ENCODE measurements around the gene BIN1.

BIN1 gene

GRCh38 chr2:127024769-127025358 is 82.1 kb downstream of the BIN1 start:
- DNase-seq (ENCODE audit: low read depth in 2 of 2) = no peak

- DNase-seq (ENCODE audit: low read depth in 2 of 2) = no peak
Observed at GRCh38 chr2:127023504-127023903, 83.5 kb downstream of the BIN1 start.

DNA sequence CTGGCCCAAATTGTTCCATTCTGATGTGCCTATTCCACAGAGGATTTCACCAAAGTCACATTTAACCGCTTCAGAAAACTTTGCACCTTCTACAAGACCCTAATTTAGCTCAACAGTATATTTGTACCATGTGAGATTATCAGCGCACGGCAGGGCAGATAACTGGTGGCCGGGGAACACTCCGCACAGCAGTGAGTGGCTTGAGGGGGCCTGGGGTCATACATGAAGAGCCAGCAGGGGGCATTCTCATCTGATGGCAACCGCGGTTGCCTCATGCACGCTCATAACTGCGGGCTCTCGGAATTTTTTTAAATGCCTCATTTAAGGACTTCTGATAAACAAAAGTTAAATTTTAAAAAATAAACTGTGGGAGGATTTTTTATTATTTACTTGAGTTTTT is 84.1 kb downstream of the BIN1 start:
- no peak for DNase-seq (ENCODE audit: low read depth in 2 of 2)

- no peak for DNase-seq (ENCODE audit: low read depth in 2 of 2)
Observed at GRCh38 chr2:127020536-127020935, 86.4 kb downstream of the BIN1 start.

- no peak for DNase-seq (ENCODE audit: low read depth in 2 of 2)
Observed at GRCh38 chr2:127017548-127017947, 89.4 kb downstream of the BIN1 start.

DNA sequence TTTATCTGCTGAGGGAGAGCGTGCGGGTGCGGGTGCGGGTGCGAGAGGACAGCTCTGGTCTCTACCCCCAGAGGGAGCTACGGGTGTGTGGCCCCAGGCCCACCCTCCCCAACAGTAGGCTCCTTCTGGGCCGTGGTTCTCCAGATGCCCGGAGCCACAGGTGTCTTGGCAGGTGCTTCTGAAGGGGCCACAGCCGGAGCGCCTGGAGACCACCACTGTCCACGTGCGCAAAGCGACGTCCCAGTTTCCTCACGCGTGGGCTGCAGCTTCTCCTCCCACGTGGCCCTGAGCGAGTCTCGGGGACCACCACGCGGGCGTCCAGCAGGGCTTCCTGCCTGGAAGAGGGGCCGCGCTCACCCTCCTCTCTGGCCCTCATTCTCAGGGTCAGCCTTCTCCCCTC is 90.6 kb downstream of the BIN1 start:
- DNase-seq (ENCODE audit: low read depth in 2 of 2) = no peak

GRCh38 chr2:127015106-127015910 is 91.6 kb downstream of the BIN1 start:
- no peak for DNase-seq (ENCODE audit: low read depth in 2 of 2)

- DNase-seq (ENCODE audit: low read depth in 2 of 2) = no peak
Observed at GRCh38 chr2:127014630-127015029, 92.3 kb downstream of the BIN1 start.

- no peak for DNase-seq (ENCODE audit: low read depth in 2 of 2)
Observed at GRCh38 chr2:127014224-127014623, 92.7 kb downstream of the BIN1 start.

DNA sequence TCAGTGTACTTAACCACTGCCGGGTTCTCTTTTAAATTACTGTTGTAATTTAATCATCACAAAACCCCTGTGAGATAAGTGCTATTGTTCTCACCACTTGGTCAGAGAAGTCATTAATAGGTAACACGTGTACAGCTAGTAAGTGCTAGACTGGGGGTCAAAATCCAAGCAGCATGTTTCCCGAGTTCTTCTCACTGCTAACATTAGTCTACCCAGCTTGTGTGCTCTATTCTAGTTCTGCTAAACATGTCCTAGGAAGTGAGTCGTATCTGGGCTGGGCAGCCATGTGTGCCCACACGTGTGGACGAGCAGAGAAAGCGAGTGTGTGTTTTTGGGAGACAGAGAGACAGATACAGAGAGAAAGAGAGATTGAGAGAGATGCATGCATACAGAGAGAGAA is 94.1 kb downstream of the BIN1 start:
- DNase-seq (ENCODE audit: low read depth in 2 of 2) = no peak

GRCh38 chr2:127012215-127012614 is 94.7 kb downstream of the BIN1 start:
- DNase-seq (ENCODE audit: low read depth in 2 of 2) = no peak

DNA sequence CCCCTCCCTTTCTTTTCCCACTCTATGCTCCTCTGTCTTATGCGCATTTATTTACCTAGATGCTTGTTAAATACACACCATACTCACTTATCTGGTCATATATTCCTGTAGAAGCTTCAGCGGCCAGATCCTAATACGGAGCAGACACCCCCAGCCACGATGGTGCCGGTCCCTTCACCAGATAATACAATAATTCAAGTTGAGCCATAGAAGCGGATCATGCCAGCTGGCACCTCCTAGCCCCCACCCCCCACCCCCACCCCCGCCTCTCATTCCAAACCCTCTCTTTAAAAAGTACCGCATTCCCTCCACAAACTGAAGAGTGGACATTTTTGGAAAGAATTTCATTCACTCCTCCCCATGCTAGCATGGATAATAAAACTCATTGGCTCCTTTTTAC is 95.2 kb downstream of the BIN1 start:
- DNase-seq (ENCODE audit: low read depth in 2 of 2) = no peak

DNA sequence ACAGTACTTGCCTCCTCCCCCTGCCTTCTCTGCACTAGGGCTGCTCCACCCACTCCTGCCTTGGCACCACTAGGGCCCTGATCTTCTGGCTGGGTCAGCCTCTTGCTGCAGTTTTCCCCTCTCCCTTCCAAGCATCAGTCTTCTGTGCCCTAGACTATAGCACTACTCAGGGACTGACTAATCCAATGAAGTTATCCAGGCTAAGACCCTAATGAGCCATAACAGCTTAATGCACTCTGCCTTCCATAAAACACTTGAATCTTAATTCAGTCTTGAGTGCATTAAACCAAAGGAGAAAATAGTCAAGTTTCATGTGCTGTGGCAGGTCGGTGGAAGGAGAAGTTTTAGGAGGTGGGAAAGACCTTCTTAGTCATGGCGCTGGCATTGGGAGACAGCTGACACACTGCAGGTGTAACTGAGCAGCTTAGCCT is 95.7 kb downstream of the BIN1 start:
- DNase-seq (ENCODE audit: low read depth in 2 of 2) = no peak

DNA sequence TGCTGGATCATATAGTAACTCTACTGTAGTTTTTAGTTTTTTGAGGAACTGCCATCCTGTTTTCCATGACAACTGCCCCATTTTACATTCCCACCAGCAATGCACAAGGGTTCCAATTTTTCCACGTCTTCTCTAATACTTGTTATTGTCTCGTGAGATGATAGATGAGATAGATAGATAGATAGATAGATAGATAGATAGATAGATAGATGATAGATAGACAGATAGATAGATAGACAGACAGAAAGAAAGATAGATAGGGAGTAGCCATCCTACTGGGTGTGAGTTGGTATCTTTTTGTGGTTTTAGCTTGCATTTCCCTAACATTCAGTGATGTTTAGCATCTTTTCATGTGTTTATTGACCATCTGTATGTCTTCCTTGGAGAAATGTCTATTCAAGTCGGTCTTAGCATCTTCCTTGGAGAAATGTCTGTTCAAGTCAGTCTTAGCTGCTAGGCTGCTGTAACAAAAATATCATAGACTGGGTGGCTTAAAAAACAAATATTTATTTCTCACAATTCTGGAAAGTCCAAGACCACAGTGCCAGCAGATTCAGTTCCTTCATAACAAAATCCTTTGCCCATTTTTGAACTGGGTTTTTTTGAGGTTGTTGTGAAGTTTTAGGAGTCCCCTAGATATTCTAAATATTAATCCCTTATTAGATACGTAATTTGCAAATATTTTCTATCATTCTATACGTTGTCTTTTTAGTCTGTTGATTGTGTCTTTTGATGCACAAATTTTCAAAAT is 98.5 kb downstream of the BIN1 start:
- no peak for DNase-seq (ENCODE audit: low read depth in 2 of 2)

DNA sequence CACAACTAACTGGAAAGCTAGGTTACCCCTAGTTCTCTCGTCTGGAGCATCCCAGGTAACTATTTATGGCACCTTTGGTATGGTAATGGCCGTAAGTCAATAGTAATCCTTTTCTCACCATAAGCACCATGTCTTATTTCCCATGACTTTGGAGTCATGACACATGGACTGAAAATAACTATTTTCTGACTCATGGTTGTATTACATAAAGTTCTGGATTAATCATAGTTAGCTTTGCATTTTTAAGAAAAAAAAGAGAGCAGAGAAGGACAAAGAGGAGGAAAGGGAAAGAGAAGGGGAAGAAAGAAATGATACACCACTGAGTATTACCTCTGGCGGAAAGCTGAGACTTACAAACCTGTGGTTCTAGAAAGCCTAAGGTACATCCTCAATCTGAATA is 99.3 kb downstream of the BIN1 start:
- no peak for DNase-seq (ENCODE audit: low read depth in 2 of 2)

DNA sequence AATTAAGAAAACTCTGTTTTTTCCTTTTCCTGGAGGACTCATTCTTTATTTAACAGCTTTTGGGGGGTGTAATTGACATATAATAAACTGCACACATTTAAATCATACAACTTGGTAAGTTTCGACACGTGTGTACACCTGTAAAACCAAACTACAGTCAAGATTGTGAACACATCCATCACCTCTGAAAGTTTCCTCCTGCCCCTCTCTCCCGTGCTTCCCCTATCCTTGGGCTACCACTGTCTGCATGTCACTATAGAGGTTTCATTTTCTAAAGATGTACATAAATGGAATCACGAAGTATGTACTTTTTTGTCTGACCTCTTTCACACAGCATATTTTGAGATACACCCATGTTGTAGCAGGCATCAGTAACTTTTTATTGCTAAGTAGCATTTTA is 100.0 kb downstream of the BIN1 start:
- no peak for DNase-seq (ENCODE audit: low read depth in 2 of 2)

GRCh38 chr2:127004893-127005600 is 101.9 kb downstream of the BIN1 start:
- DNase-seq (ENCODE audit: low read depth in 2 of 2) = no peak

DNA sequence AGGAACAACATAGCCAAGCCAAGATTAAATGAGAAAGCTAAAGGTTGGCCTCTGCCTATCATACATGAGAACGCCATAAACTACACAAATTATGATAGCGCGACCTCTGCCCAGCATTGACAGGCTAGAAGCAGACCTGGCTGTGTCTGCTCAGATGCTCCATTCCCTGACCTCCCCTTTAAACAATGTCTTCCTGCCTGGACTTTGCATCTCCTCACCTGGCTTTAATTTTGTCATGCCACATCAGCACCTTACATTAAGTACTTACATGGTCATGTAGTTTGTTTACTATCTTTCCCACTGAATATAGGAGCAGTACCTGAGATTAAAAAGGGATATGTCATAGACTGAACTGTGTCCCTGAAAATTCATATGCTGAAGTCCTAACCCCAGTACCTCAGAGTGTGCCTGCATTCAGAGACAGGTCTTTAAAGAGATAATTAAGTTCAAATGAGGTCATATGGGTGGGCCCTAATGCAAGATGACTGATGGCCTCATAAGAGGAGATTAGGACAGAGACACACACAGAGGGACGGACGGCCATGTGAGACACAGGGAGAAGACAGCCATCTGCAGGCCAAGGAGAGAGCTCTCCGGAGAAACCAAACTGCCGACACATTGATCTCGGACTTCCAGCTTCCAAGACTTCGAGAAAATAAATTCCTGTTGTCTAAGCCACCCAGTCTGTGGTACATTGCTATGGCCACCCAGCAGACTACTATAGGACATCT is 103.7 kb downstream of the BIN1 start:
- DNase-seq (ENCODE audit: low read depth in 2 of 2) = no peak

- no peak for DNase-seq (ENCODE audit: low read depth in 2 of 2)
Observed at GRCh38 chr2:127001751-127002150, 105.2 kb downstream of the BIN1 start.

DNA sequence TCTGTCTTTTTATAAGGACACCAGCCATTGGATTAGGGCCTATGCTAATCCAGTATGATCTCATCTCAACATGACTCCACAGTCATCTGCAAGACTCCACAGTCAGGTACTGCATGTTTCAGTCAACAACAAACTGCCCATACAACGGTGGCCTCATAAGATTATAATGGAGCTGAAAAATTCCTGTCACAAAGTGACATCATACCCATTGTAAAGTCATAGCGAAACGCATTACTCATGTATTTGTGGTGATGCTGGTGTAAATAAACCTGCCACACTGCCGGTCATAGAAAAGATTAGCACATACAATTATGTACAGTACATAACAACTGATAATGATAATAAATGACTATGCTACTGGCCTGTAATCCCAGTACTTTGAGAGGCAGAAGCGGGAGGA is 106.0 kb downstream of the BIN1 start:
- no peak for DNase-seq (ENCODE audit: low read depth in 2 of 2)

DNA sequence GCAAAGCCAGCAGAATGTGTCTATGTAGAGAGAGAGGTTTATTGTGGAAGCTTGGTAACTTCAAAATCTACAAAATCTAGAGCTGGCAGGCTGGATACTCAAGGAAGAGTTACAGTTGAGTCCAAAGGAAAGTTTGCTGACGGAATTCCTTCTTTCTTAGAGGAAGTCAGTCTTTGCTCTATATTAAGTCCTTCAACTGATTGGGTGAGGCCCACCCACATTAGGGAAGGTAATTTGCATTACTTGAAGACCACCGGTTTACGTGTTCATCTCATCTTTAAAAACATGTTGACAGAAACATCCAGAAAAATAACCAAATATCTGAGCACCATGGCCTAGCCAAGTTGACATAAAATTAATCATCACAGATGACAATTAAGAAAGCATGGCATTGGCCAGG is 106.8 kb downstream of the BIN1 start:
- DNase-seq (ENCODE audit: low read depth in 2 of 2) = no peak

Measured in stimulated activated CD8-positive, alpha-beta memory T cell treated with anti-CD3 and anti-CD28 coated beads, Interleukin-15, amount 100 ng/mL, for 4 hours (primary cell).